Activated T-helper 9 cell treated with anti-CD3 and anti-CD28 coated beads, Interleukin-2, amount 50 U/mL, for 16 hours (primary cell): ENCODE measurements around the gene OR2AG2.
A peak's percentile ranks its signal among the peaks of the same experiment; 100 is the strongest.

ENCODE experiments used
- DNase-seq: peaks from one replicate; pipeline ENCODE4 v3.0.0-alpha.2; 2020; ENCODE audit warnings: low read depth

Gene OR2AG2

GRCh38 chr11:6738590-6738989, 33.2 kb downstream of the OR2AG2 start:
- no peak for DNase-seq

- DNase-seq = peak; percentile 30
These were observed 33.8 kb downstream of the OR2AG2 start for GRCh38 chr11:6737872-6738466.

GRCh38 chr11:6736495-6737121, 35.2 kb downstream of the OR2AG2 start:
- no peak for DNase-seq

GRCh38 chr11:6735306-6735705, 36.5 kb downstream of the OR2AG2 start:
- DNase-seq = no peak

GRCh38 chr11:6734616-6735015, 37.2 kb downstream of the OR2AG2 start:
- no peak for DNase-seq

GRCh38 chr11:6733326-6734275, 38.2 kb downstream of the OR2AG2 start:
- no peak for DNase-seq

- DNase-seq = no peak
These were observed 43.6 kb downstream of the OR2AG2 start for GRCh38 chr11:6727971-6728760.

- DNase-seq = no peak
These were observed 46.3 kb downstream of the OR2AG2 start for GRCh38 chr11:6725386-6725896.

GRCh38 chr11:6724013-6724412, 47.8 kb downstream of the OR2AG2 start:
- no peak for DNase-seq

- no peak for DNase-seq
These were observed 50.4 kb downstream of the OR2AG2 start for GRCh38 chr11:6721343-6721742.

GRCh38 chr11:6719576-6719975, 52.2 kb downstream of the OR2AG2 start:
- no peak for DNase-seq

GRCh38 chr11:6717426-6717825, 54.4 kb downstream of the OR2AG2 start:
- DNase-seq = no peak
